ENCODE measurements around the gene FBXO46.
"Not testable (repeated sequence)": the region's sequence is repeated elsewhere in the genome, so short reads cannot be mapped to it uniquely, and the experiment has no call there.

Gene FBXO46

DNA sequence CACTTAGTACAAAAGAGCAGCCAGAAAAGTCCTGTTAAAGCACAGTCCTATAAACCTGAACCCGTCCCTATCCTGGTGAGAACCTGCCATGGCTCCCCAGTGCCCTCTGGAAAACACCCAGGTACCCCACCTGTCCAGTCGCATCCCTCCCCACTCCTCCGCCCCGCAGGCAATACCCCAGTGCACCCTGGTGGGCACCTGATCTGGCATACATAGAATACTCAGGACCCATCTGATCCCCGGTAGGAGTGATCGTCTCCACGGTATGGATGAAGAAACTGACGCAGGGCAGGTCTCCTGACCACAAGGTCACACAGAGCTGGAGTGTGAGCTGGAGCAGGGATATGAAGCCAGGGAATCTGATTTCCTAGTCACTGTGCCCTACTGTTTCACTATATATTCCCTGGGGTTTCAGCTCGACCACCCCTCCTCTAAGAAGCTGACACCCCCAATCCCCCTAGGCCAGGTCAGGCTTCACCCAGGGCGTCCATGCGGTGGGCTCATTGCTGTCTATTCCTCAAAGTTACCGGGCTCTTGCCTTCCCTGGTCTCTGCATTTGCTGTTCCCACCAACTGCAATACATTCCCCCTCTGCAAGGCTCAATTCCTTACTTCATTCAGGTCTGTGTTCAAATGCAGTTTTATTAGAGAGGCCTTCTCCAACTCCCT lies 12.6 kb downstream of the FBXO46 start:
- no peak for DNase-seq (ENCODE audit: low spot score)

DNA sequence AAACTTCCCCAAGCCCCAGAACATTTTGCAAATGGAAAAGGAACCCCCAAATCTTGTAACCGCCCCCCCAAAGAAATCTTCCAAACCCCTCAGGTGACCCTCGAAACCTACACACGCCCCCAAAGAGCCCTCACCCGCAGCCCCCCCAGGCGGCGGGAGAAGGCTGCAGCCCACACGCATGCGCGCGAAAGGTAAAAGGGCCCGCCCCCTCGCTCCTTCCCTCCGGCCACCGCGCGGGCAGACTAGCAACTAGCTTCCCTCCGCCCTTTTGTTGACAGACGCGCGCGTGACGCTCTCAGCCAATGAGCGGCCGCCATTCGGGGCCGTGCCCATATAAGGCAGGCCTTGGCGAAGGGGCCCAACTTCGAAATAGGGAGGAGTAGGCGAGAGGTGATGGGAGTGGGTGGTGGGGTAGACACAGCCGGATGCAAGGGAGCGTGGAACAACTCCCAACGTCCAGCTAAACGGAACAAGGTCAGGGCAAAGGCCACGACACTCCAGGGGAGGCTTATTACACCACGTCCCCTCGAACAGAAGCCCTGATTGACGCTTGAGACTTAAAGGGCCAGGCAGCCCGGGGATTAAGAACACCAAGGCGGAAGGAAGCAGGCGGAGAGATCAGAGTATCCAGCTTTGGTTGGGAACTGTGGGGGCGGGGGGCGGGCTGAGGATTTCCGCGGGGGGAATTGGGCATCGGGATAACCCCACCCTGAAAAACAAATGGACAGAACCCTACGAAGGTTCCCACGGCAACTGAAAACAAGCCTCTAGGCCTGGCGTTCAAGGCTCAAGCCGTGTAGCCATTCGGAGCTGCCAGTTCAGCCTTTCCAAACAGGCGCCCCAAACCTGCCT lies 13.3 kb downstream of the FBXO46 start:
- DNase-seq (ENCODE audit: low spot score) = peak; percentile 98

DNA sequence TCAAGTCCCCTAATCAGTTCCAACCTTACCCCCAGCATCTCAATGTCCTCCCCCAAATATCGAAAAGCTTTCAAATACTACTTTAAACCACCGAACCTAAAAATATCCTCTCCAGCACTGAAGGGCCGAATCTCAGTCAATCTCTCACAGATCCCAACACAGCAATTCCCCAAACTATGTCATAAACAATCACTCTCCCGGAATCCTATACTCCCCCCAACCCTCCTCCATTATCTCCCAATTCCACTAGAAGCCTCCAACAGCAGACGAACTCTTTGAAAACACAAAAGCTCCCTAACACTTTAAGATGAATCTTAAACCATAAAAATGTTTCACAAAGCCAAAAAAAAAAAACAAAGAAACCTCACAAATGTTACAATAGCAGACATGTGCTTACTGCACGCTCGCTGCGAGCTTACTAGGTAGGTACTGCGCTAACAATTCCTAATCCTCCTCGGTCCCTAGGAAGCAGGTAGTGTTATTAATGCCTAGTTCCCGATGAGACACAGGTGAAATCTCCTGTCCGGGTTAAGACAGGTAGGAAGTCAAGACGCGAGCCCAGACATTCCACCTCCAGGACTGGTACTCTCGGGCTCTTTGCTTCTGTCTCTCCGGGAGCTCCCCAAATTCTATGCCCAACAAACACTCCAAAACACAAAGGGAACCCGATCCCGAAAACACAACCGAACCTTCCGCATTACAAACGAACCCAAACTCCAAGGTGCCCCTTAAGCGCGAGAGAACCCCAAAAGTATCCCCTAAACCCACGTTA lies 14.2 kb downstream of the FBXO46 start:
- DNase-seq (ENCODE audit: low spot score) = peak; percentile 11

DNA sequence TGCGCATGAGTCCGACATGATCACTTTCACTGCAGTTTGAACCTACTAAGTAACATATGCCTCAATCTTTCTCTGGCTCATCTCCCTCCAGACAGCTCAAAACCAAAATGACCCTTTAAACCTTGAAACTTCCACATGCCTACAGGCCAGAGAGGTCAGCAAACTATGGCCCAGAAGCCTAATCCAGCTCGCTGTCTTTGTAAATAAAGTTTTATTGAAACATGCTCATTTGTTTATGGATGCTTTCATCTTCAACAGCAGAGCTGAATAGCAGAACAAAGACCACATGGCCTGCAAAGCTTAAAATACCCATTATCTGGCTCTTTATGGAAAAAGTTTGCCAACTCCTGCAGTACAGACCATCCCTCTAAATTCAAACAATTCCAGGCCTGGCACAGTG lies 15.6 kb downstream of the FBXO46 start:
- no peak for DNase-seq (ENCODE audit: low spot score)

DNA sequence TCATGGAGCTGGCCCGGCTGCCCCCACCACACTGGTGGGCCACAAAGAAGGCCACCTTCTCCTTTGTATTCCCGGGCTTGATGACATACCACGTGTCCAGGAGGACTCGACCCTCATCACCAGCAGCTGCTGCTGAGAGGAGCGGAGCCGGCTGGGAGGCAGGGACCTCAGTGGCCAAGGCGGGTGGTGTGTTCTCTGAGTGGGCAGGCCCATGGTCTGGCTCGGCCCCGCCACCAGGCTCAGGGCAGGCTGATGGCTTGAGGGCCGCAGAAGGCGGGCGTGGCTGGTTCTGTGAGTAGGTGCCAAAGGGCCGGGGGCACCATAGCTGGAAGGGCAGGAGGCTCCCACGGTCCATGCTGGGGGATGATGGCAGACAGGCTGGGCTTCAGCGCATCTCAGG lies 17.6 kb downstream of the FBXO46 start:
- DNase-seq (ENCODE audit: low spot score) = no peak

- no peak for DNase-seq (ENCODE audit: low spot score)
Observed at GRCh38 chr19:45712699-45713067, 18.0 kb downstream of the FBXO46 start.

DNA sequence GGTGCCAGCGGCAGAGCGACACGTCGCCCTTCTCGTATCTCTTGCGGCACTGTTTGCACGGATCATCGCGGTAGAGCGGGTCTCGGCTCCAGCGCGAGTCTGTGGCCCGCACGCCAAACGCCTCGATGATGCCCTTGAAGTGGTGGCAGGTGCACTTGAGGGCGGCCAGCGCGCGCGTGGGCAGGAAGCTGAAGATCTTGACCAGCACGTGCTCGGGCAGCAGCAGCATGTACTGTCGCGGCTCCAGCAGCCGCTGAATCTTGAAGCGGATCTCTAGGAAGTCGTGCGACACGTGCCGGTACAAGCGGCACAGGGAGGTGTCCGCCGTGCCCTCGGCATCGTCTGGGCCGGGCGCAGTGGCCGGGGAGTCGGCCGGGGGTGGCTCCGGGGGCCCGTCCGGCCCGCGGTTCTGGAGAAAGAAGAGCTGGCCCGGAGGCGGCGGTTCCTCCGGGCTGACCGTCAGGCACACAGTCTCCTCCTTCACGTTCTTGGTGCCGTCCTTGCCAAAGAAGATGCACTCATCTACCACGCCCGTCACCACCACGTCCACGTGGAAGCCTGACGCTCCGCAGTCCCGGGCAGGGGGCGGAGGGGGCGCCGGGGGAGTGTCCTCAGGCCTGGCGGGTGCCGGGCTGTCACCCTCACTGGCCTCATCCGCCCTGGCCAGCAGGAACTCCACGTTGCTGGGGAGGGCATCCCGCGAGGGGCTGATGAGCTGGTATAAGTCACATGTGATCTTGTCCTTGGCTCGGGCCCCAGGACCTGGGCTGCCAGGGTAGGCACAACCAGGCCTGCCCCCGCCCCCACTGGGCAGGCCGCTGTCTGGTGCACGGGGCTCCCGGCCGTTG lies 18.6 kb downstream of the FBXO46 start:
- DNase-seq (ENCODE audit: low spot score) = no peak

- no peak for DNase-seq (ENCODE audit: low spot score)
Observed at GRCh38 chr19:45710356-45711130, 20.2 kb downstream of the FBXO46 start.

- DNase-seq (ENCODE audit: low spot score) = no peak
Observed at GRCh38 chr19:45705710-45706415, 24.8 kb downstream of the FBXO46 start.

DNA sequence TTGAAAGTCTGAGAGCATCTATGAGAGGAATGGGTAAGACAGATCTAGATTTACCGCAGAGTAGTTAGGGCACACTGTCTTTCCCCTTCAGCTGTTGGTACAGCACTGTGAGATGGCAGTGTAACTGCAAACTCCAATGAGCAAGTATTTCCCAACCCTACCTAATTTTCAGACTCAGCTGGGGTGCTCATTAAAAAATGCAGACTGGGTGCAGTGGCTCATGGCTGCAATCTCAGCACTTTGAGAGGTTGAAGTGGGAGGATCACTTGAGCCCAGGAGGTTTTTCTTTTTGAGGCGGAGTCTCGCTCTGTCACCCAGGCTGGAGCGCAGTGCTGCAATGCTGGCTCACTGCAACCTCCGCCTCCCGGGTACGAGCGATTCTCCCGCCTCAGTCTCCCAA lies 25.6 kb downstream of the FBXO46 start:
- DNase-seq (ENCODE audit: low spot score) = no peak

DNA sequence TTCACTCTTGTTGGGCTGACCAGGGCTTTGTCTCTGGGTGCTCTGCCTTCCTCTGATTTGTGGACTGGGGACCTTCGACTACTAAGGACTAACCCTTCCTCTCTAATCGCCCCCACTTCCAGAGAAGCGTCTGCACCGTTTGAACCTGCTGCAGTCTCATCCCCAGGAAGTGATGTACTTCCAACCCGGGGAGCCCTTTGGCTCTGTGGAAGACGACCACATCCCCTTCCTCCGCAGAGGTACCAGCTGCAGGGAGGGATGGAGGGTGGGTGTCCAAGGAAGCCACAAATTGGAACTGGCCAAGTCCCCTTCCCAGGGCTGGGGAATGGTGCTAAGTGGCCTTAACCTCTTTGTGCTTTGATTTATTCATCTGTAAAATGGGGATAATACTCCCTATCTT lies 29.0 kb downstream of the FBXO46 start:
- DNase-seq (ENCODE audit: low spot score) = no peak

DNA sequence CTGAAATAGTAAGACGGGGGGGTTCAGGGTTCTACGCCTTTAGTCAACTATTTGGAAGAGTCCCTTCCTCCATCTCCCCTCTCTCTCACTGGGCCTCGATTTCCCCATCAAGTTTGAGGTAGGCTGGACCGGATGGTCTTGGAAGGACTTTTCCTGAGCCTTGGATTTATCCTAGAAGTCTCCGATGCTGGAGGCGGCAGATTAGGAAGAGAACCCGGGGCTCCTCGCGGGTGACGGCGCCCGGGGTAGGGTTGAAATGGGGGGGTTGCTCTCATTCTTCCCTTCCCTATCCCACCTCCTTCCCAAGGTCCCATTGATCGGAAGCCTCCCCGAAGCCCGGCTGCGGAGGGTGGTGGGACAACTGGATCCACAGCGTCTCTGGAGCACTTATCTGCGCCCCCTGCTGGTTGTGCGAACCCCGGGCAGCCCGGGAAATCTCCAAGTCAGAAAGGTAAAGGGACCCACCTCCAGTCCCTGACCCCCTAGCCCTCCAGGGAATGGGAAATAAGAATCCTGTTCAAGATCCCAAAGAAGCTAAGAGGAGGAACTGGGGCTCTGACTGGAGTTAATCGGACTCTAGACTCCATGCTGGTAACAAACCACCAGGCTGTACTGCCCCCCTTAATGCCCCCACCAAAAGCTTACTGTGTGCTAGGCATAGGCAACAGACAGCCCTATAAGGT lies 37.4 kb downstream of the FBXO46 start:
- DNase-seq (ENCODE audit: low spot score) = peak; percentile 64

DNA sequence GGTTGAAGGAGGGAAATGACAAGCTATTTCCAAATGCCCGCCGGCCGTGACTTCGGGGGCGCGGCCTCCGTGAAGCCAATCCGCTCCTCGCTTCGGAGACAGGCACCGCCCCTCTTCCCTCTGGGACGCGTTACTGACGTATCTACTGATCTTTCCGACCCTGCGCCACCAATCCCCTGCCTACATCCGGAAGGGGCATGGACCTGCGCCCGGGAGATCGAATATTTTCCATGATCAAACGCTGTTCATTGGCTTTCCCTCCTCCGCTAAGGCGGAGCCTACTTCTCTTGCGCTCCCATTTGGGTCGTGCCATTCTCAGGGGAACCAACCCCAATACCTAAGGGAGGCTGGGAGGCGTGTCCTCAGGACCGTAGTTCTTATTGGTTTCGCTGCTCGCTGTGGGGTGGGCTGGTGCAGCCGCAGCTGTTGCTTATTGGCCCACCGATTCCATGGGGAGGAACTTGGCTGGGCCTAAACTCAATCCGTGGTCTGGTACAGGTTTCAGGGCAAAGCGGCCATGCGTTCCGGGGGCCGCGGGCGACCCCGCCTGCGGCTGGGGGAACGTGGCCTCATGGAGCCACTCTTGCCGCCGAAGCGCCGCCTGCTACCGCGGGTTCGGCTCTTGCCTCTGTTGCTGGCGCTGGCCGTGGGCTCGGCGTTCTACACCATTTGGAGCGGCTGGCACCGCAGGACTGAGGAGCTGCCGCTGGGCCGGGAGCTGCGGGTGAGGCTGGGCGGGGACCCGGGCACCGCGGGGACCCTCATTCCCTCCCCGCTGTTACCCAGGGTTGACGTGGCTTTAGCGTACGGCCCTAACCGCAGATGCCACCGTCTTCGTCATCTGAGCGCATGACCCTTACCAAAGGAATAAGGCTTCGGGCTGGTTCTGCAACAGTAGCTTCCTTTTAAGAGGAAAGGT lies 38.2 kb downstream of the FBXO46 start, which contains the start of gene QPCTL:
QPCTL (plus strand) TSS at position 480 of the 919 bp plus-strand sequence; CDS start at position 518, 38 bp downstream.
- DNase-seq (ENCODE audit: low spot score) = peak; percentile 98

- peak; percentile 92 for DNase-seq (ENCODE audit: low spot score)
Observed at GRCh38 chr19:45691516-45692186, 39.0 kb downstream of the FBXO46 start, which contains the start of gene SNRPD2. SNRPD2 (minus strand) TSS chr19:45691953; CDS start chr19:45691888, 65 bp downstream.

DNA sequence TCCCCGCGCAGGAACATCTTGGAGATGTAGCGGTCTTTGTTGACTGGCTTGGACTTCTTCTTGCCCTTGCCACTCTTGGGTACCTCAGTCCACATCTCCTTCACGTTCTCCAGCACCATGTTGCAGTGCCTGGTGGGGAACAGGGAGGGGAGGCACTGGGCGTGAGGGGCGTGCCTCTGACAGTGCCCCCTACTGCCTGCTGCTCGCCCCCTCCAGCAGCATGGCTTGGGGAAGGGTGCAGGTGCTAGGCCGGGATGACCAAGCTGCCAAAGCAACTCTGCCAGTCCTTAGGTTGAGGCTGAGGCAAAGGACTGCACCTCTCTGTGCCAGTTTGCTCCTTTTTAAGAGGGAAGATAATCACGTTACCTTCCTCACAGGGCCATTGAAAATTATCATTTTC lies 43.1 kb downstream of the FBXO46 start:
- DNase-seq (ENCODE audit: low spot score) = no peak

GRCh38 chr19:45685045-45685444 lies 45.7 kb downstream of the FBXO46 start:
- not testable (repeated sequence) for DNase-seq (ENCODE audit: low spot score)

DNA sequence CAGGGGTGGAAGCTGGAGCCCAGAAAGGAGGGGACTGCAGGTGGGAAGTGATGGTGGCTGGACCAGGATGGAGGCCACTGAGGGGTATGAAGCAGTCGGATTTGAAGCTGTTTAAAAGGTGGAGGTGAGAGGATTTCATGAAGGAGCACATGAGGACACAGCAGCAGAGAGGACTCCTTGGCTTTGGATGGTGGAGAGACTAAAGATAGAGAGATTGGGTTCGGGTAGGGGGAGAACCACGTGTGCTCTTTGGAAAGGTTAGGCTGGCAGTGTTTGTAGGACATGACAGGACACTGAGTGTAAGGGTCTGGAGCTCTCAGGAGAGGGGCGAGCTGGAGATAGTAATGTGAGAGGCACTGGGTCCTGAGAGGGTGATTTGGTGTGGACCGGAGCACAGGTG lies 47.8 kb downstream of the FBXO46 start:
- no peak for DNase-seq (ENCODE audit: low spot score)

- no peak for DNase-seq (ENCODE audit: low spot score)
Observed at GRCh38 chr19:45682117-45682516, 48.6 kb downstream of the FBXO46 start.

Measured in CD4-positive, alpha-beta T cell treated with Interleukin-6 at 100 ng/mL for 8 hours (primary cell).